ENCODE data around the gene ERC2.

DNA sequence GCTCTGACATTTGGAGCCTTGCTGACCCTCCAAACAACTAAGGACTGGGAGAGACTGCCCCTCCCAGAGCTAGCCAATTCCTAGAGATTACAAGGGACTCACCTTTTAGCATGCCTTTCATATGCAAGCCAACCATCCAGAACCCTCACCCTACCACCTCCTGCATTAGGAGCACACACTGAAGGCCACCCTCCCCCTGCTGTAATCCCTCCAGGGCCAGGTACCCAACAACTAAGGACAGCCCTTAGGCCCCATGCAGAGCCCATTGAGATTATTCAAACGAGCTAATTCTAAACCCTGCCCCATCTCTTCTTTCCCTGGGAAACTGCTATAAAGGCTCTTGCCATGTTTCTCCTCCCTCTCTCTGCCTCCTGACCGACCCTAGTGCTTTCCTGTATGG lies 352.6 kb downstream of the ERC2 start:
- TF ChIP-seq, protein P1, sequence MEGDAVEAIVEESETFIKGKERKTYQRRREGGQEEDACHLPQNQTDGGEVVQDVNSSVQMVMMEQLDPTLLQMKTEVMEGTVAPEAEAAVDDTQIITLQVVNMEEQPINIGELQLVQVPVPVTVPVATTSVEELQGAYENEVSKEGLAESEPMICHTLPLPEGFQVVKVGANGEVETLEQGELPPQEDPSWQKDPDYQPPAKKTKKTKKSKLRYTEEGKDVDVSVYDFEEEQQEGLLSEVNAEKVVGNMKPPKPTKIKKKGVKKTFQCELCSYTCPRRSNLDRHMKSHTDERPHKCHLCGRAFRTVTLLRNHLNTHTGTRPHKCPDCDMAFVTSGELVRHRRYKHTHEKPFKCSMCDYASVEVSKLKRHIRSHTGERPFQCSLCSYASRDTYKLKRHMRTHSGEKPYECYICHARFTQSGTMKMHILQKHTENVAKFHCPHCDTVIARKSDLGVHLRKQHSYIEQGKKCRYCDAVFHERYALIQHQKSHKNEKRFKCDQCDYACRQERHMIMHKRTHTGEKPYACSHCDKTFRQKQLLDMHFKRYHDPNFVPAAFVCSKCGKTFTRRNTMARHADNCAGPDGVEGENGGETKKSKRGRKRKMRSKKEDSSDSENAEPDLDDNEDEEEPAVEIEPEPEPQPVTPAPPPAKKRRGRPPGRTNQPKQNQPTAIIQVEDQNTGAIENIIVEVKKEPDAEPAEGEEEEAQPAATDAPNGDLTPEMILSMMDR (conservative IDR thresholded peaks at IDR 0.05; ENCODE audit: low read length), result no peak
- no peak for TF ChIP-seq EZH2phosphoT487 (IDR thresholded peaks at IDR 0.05; ENCODE audit: borderline replicate concordance, low read depth, low read length)

Measured in OCI-LY7 (cell line).